Neural crest cell (in vitro differentiated cells): ENCODE results near the gene PIK3C2G. TPM values are rescaled to one million over a fixed set of nuclear protein-coding genes. Genes with fewer than 3 reads are reported as not detected.

Experiments used
- DNase-seq: peaks from one replicate; pipeline ENCODE4 v3.0.0; 2021; ENCODE audit warnings: low read depth, mixed read lengths, low spot score
- H3K27ac Mint-ChIP-seq: one replicate; pipeline ENCODE4 v1.8.0; 2021; ENCODE audit warnings: mild to moderate bottlenecking, mixed read lengths; ENCODE audit not compliant: unreplicated experiment
- H3K27me3 Mint-ChIP-seq: 2 replicates; pipeline ENCODE4 v1.8.0; 2021; ENCODE audit warnings: low read depth, mild to moderate bottlenecking, mixed read lengths
- H3K36me3 Mint-ChIP-seq: 2 replicates; pipeline ENCODE4 v1.8.0; 2021; ENCODE audit warnings: low read depth, mild to moderate bottlenecking, mixed read lengths
- H3K4me1 Mint-ChIP-seq: 2 replicates; pipeline ENCODE4 v1.8.0; 2021; ENCODE audit warnings: mixed read lengths
- H3K4me3 Mint-ChIP-seq: one replicate; pipeline ENCODE4 v1.8.0; 2021; ENCODE audit warnings: mild to moderate bottlenecking, mixed read lengths
- H3K9me3 Mint-ChIP-seq: 2 replicates; pipeline ENCODE4 v1.8.0; 2021; ENCODE audit warnings: mixed read lengths
- long read RNA-seq: library from polyadenylated mRNA; unstranded; transcript quantifications from one replicate; pipeline ENCODE4 v2.0.0, GENCODE V29; 2020
- total RNA-seq: library from RNA; stranded (reverse); gene quantifications from 2 replicates; pipeline ENCODE4 v1.2.1, GENCODE V29; 2021
- TF ChIP-seq, protein P1 (sequence below): fragments of 200-600 bp; sonication (generic); conservative IDR thresholded peaks from 2 replicates; pipeline ENCODE4 v1.5.0; 2021; ENCODE audit warnings: antibody characterized with exemption, mild to moderate bottlenecking

PIK3C2G gene, protein sequence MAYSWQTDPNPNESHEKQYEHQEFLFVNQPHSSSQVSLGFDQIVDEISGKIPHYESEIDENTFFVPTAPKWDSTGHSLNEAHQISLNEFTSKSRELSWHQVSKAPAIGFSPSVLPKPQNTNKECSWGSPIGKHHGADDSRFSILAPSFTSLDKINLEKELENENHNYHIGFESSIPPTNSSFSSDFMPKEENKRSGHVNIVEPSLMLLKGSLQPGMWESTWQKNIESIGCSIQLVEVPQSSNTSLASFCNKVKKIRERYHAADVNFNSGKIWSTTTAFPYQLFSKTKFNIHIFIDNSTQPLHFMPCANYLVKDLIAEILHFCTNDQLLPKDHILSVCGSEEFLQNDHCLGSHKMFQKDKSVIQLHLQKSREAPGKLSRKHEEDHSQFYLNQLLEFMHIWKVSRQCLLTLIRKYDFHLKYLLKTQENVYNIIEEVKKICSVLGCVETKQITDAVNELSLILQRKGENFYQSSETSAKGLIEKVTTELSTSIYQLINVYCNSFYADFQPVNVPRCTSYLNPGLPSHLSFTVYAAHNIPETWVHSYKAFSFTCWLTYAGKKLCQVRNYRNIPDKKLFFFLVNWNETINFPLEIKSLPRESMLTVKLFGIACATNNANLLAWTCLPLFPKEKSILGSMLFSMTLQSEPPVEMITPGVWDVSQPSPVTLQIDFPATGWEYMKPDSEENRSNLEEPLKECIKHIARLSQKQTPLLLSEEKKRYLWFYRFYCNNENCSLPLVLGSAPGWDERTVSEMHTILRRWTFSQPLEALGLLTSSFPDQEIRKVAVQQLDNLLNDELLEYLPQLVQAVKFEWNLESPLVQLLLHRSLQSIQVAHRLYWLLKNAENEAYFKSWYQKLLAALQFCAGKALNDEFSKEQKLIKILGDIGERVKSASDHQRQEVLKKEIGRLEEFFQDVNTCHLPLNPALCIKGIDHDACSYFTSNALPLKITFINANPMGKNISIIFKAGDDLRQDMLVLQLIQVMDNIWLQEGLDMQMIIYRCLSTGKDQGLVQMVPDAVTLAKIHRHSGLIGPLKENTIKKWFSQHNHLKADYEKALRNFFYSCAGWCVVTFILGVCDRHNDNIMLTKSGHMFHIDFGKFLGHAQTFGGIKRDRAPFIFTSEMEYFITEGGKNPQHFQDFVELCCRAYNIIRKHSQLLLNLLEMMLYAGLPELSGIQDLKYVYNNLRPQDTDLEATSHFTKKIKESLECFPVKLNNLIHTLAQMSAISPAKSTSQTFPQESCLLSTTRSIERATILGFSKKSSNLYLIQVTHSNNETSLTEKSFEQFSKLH (N-terminal part only)
- total RNA-seq = not detected in 2 replicates
- long read RNA-seq = 0 reads

DNA sequence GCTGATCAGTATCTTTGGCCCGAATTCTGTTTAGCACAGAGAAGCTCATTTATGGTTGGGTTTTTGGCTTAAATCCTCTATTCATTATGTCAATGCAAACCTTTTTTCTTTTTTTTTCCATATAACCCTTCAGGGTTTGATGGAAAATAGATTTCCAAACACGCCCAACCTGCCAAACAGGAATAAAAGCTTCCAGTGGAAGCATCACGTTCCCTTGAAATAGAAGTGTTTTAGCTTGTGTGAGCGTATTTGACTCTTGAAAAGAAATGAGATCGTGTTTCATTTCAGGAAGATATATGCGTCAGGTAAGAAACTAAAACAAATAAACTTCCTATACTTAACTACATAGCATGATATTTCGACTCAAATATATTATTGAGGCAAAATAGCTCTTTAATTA lies at the start of gene PIK3C2G:
TSS of gene PIK3C2G (plus strand) at position 246 of the 400 bp plus-strand sequence. CDS start 20,564 bp downstream, outside the sequence.
- Mint-ChIP-seq H3K9me3 (no peaks in the 10 kb centered on the region), H3K27me3 (no peaks in the 10 kb centered on the region), H3K36me3 (no peaks in the 10 kb centered on the region), H3K4me1 (peaks cover 3% of the 10 kb centered on the region), H3K4me3 (no peak within 1 kb of the TSS), H3K27ac (no peak within 1 kb of the TSS)
- no peak for DNase-seq
- TF ChIP-seq, protein P1, sequence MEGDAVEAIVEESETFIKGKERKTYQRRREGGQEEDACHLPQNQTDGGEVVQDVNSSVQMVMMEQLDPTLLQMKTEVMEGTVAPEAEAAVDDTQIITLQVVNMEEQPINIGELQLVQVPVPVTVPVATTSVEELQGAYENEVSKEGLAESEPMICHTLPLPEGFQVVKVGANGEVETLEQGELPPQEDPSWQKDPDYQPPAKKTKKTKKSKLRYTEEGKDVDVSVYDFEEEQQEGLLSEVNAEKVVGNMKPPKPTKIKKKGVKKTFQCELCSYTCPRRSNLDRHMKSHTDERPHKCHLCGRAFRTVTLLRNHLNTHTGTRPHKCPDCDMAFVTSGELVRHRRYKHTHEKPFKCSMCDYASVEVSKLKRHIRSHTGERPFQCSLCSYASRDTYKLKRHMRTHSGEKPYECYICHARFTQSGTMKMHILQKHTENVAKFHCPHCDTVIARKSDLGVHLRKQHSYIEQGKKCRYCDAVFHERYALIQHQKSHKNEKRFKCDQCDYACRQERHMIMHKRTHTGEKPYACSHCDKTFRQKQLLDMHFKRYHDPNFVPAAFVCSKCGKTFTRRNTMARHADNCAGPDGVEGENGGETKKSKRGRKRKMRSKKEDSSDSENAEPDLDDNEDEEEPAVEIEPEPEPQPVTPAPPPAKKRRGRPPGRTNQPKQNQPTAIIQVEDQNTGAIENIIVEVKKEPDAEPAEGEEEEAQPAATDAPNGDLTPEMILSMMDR = no peak

DNA sequence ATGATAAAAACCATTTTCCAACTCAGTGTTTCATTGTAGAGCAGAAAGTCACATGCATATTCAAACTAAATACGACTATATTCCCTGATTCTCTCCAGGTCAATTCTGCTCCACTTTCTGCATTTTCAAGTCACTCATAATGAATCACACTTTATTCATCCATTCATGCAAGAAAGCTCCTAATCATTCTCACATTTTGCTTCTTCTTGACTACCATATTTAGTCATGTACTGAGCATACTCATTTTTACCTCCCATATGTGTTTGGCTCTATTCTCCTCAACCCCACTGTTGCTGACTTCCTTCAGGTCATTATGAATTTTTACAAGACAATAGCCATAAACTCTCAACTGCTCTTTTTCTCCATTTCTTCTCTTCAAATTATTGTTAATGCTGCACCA lies 43.4 kb upstream of the PIK3C2G start:
- DNase-seq = no peak
- TF ChIP-seq, protein P1 = no peak
- H3K27ac Mint-ChIP-seq = no peak overlapping the region
- no peaks in the 10 kb centered on the region for H3K4me1 Mint-ChIP-seq
- H3K27me3 Mint-ChIP-seq = no peaks in the 10 kb centered on the region
- no peaks in the 10 kb centered on the region for H3K9me3 Mint-ChIP-seq
- no peak overlapping the region for H3K4me3 Mint-ChIP-seq
- H3K36me3 Mint-ChIP-seq = no peaks in the 10 kb centered on the region

DNA sequence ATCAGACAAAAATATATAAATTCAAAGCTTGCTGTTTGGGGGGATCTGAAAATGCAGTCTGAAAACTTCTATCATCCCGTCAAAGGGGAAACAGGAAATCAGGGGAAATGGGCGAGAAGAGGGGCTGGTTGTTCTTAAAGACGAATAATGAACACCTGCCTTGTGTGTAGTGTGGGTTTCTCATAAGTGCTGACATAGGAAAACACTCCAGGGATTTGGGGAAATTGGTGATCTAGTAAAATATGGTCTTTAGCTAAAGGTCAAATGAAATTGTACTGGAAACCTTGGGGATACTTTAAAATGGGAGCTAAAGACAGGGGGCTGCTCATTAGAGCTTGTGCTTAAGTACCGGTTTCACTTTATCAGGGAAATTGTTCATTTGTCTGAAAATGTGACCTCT lies 39.6 kb upstream of the PIK3C2G start:
- no peak overlapping the region for H3K27ac Mint-ChIP-seq
- no peaks in the 10 kb centered on the region for H3K36me3 Mint-ChIP-seq
- no peak for DNase-seq
- TF ChIP-seq, protein P1 = no peak
- no peaks in the 10 kb centered on the region for H3K4me1 Mint-ChIP-seq
- no peak overlapping the region for H3K4me3 Mint-ChIP-seq
- H3K9me3 Mint-ChIP-seq = no peaks in the 10 kb centered on the region
- no peaks in the 10 kb centered on the region for H3K27me3 Mint-ChIP-seq

DNA sequence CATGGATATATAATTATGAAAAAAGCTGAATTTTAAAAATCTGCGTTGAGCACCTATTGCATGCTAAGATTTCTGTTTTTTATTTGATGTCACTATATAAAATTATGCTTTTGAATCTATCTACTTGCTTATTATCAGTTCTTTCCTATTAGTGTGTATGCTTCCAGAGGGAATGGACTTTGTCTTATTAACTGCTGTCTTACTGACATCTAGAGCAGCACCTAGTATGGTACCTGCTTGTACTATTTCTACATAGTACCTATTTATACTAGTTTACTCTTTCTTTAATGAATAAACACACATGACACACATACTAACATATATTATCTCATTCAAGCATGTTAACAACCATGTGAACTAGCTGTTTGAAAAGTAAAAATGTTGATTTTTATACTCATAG lies 38.6 kb upstream of the PIK3C2G start:
- H3K27me3 Mint-ChIP-seq = no peaks in the 10 kb centered on the region
- H3K36me3 Mint-ChIP-seq = no peaks in the 10 kb centered on the region
- H3K9me3 Mint-ChIP-seq = no peaks in the 10 kb centered on the region
- TF ChIP-seq, protein P1 = no peak
- no peak overlapping the region for H3K4me3 Mint-ChIP-seq
- DNase-seq = no peak
- no peak overlapping the region for H3K27ac Mint-ChIP-seq
- no peaks in the 10 kb centered on the region for H3K4me1 Mint-ChIP-seq

DNA sequence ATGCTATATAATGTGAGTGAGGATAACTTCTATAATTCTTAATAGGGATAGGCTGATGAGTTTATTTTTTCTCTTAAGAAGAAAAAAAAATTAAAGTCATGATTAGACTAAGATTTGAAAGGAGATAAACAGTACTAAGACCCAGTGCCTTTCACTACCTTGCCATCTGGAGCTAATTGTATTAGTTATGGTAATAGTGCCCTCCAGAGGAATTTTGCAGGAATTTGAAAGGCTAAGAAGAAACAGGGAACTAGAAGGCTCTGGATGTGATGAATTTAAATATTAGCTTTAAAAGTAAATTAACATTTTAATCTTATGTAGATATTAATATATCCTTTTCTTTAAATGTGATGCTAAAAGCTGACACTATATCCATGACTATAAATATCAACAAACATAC lies 36.6 kb upstream of the PIK3C2G start:
- DNase-seq = no peak
- Mint-ChIP-seq H3K27me3 (no peaks in the 10 kb centered on the region), H3K4me3 (no peak overlapping the region), H3K27ac (no peak overlapping the region), H3K4me1 (no peaks in the 10 kb centered on the region), H3K36me3 (no peaks in the 10 kb centered on the region), H3K9me3 (no peaks in the 10 kb centered on the region)
- TF ChIP-seq, protein P1 = peak; percentile 82
